ENCODE measurements around the gene RRP12. TPM values are rescaled to one million over a fixed set of nuclear protein-coding genes. Genes with fewer than 3 reads are reported as not detected.
A peak's percentile ranks its signal among the peaks of the same experiment; 100 is the strongest.

RRP12 gene
- total RNA-seq, 1 donor from 2014 or later: 62.6 TPM

DNA sequence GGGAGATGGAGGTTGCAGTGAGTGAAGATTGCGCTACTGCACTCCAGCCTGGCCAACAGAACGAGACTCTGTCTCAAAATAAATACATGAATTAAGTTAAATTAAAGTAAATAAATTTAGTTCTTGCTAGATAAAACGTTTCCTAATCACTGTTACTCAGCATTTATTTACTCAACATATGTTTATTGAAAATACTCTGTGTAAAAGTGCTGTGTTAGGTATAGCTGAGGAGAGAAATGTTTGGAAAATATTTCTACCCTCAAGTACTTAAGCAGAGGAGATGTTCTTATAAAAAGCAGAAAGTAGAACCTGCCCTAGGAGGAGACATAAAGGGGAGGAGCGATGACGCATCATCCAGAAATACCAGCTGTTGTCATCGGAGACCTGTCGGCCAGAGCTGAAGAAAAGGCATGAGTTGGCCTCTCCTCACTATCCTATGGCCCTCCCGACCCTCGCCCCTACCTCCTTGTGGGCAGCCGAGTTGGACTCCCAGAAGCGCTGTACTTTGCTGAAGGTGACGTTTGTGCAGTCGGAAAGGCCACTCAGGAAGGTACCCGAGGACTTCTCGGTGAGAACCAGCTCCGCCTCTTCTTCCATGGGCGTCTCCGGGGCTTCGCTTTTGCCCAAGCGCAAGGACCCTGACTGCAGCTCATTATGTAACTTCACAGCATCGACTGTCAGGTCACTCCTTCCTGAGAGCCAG is 1.1 kb downstream of the RRP12 start:
- peak overlapping the region; percentile 92 for H3K27ac Mint-ChIP-seq
- TF ChIP-seq CTCF (IDR thresholded peaks at IDR 0.05): no peak
- H3K4me3 Mint-ChIP-seq: peak overlapping the region; percentile 91
- DNase-seq (peak; percentile 26), ATAC-seq (ENCODE audit: low read depth) (peak; percentile 14)
- H3K27me3 Mint-ChIP-seq: no peaks in the 10 kb centered on the region
- H3K9me3 Mint-ChIP-seq: no peaks in the 10 kb centered on the region
- H3K4me1 Mint-ChIP-seq: peaks cover 17% of the 10 kb centered on the region
- POLR2A ChIA-PET: interaction anchor here (0.7 to 1.6 kb wide), 4 partner anchors 19 to 118 kb away, joined by 3 to 10 read pairs (median 3); no protein-coding TSS in a partner anchor
- CTCF ChIA-PET: interaction anchor here (0.8 kb wide), 1 partner anchor 122 kb away, joined by 3 read pairs; no protein-coding TSS in a partner anchor
- intact Hi-C loops (cut with micrococcal nuclease): no loop called here
- H3K36me3 Mint-ChIP-seq (ENCODE audit: low read depth): peaks cover 19% of the 10 kb centered on the region

DNA sequence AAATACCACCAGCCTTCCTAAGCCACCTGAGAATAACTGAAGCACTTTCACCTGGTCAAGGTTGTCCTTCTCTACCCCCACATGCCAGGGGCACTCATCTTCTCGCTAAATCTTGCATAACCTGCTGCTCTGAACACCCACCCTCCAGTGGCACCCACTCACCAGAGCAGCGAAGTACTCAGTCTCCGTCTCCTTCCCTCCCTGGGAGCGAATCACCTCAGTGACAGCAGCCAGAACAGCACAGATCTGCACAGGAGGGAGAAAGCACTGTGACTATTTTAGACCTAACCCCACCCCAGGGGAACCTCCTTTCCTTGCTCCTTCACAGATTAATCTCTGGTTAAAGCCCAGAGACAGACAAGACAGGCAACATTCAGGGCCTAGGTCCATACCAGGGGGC is 5.1 kb downstream of the RRP12 start:
- Mint-ChIP-seq H3K9me3 (no peaks in the 10 kb centered on the region), H3K36me3 (ENCODE audit: low read depth) (peaks cover 33% of the 10 kb centered on the region), H3K27ac (no peak overlapping the region), H3K4me1 (peaks cover 13% of the 10 kb centered on the region), H3K27me3 (no peaks in the 10 kb centered on the region), H3K4me3 (no peak overlapping the region)
- intact Hi-C loops (cut with micrococcal nuclease): no loop called here
- DNase-seq (no peak), ATAC-seq (ENCODE audit: low read depth) (no peak)
- POLR2A ChIA-PET: interaction anchor here (0.9 kb wide), 1 partner anchor 81 kb away, joined by 10 read pairs; no protein-coding TSS in a partner anchor
- CTCF ChIA-PET: no interaction called here
- TF ChIP-seq CTCF (IDR thresholded peaks at IDR 0.05): no peak

DNA sequence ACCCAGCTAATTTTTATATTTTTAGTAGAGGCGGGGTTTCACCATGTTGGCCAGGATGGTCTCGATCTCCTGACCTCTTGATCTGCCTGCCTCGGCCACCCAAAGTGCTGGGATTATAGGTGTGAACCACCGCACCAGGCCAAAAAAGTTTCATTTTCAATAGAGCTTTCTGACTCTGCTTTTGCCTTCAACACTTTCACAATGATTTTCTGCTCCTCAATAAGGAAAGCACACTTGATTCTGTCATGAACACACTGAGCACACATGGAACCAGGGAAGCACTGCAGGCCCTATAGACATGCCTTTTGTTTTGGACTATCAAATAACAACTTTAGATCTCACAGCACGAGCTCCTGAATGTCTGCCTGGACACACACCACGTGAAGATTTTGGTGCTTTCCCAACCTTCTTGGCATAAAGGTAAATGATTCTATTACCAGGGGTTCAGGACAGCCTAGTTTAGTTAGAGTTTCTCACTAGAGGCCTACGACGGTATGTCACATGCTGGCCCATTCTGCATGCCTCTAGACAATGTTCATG is 8.0 kb downstream of the RRP12 start:
- ChIA-PET POLR2A (interaction anchor here (0.5 kb wide), 1 partner anchor 85 kb away, joined by 3 read pairs; no protein-coding TSS in a partner anchor), CTCF (no interaction called here)
- no peak for TF ChIP-seq CTCF (IDR thresholded peaks at IDR 0.05)
- Mint-ChIP-seq H3K9me3 (no peaks in the 10 kb centered on the region), H3K4me3 (no peak overlapping the region), H3K4me1 (no peaks in the 10 kb centered on the region), H3K36me3 (ENCODE audit: low read depth) (peaks cover 54% of the 10 kb centered on the region), H3K27ac (no peak overlapping the region), H3K27me3 (no peaks in the 10 kb centered on the region)
- no peak for DNase-seq
- ATAC-seq (ENCODE audit: low read depth): no peak
- intact Hi-C loops (cut with micrococcal nuclease): no loop called here

DNA sequence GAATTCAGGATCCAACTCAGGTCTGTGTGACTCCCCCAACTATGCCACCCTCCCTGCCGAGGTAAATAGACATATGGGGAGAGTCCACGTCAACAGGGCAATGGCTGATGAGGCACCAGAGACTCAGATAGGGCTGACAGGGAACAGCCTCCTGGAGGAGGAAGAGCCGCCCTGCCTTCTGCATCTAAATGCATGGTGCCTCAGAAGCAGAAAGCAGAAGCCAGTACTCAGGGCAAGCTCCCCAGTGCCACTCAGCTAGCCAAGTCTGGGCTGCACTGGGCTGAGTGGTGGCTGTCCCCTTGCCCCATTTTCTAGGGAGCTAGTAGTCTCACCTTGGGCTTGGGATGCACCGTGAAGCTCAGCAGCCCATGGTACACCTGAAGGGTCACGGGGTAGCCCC is 11.0 kb downstream of the RRP12 start:
- Mint-ChIP-seq H3K9me3 (no peaks in the 10 kb centered on the region), H3K4me1 (no peaks in the 10 kb centered on the region), H3K27ac (no peak overlapping the region), H3K27me3 (no peaks in the 10 kb centered on the region), H3K4me3 (no peak overlapping the region), H3K36me3 (ENCODE audit: low read depth) (peaks cover 61% of the 10 kb centered on the region)
- intact Hi-C loops (cut with micrococcal nuclease): no loop called here
- POLR2A ChIA-PET: no interaction called here
- no peak for DNase-seq
- no peak for TF ChIP-seq CTCF (IDR thresholded peaks at IDR 0.05)
- CTCF ChIA-PET: no interaction called here
- no peak for ATAC-seq (ENCODE audit: low read depth)

DNA sequence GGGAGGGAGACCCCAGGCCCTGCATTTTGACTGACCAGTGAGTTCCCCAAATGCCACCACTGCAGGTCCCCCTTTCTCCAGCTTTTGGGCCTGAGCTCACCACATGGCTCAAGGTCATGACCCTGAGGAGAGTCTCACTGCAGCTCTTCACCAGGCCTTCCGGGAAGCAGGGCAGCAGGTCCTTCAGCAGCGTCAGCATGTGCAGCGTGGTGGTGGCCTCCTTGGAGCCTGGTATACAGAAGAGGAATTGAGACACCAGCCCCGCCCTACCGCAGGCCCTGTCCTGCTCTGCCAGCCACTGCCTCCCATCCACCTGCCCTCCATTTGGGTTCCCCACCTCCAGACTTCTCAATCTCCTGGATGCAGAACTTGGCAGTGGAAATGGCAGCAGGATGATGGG is 13.0 kb downstream of the RRP12 start:
- DNase-seq (no peak), ATAC-seq (ENCODE audit: low read depth) (no peak)
- no peak overlapping the region for H3K4me3 Mint-ChIP-seq
- intact Hi-C loops (cut with micrococcal nuclease): no loop called here
- H3K27me3 Mint-ChIP-seq: no peaks in the 10 kb centered on the region
- H3K27ac Mint-ChIP-seq: no peak overlapping the region
- no peaks in the 10 kb centered on the region for H3K4me1 Mint-ChIP-seq
- peaks cover 57% of the 10 kb centered on the region for H3K36me3 Mint-ChIP-seq (ENCODE audit: low read depth)
- TF ChIP-seq CTCF (IDR thresholded peaks at IDR 0.05): no peak
- CTCF ChIA-PET: interaction anchor here (0.8 kb wide), 1 partner anchor 19 kb away, joined by 4 read pairs; no protein-coding TSS in a partner anchor
- POLR2A ChIA-PET: no interaction called here
- H3K9me3 Mint-ChIP-seq: no peaks in the 10 kb centered on the region

Measured in activated B cell treated with CpG ODN at 0.5 μM for 24 hours (primary cell).